ENCODE results near the gene PBX3. TPM values are rescaled to one million over a fixed set of nuclear protein-coding genes. Genes with fewer than 3 reads are reported as not detected.
A peak's percentile ranks its signal among the peaks of the same experiment; 100 is the strongest.

Gene PBX3
- total and polyA plus RNA-seq, 2 of the 13 experiments (the other 11 are each of a cell fraction or from before 2014, with no cell fraction given), result 6.0 to 11.2 TPM

- TF ChIP-seq CREB1 (IDR thresholded peaks at IDR 0.05) (no peak), CREB1 (CRISPR knock-in tag; IDR thresholded peaks at IDR 0.05) (no peak), PAWR (CRISPR knock-in tag; IDR thresholded peaks at IDR 0.05; ENCODE audit: borderline replicate concordance) (no peak), SP2 (CRISPR knock-in tag; IDR thresholded peaks at IDR 0.05) (no peak), CREBL2 (CRISPR knock-in tag; IDR thresholded peaks at IDR 0.05; ENCODE audit: borderline replicate concordance) (no peak), MYNN (CRISPR knock-in tag; IDR thresholded peaks at IDR 0.05; ENCODE audit: low read depth) (no peak), ZNF777 (CRISPR knock-in tag; IDR thresholded peaks at IDR 0.05) (peak; percentile 87), ZNF274 (CRISPR knock-in tag; IDR thresholded peaks at IDR 0.05) (no peak), CHCHD3 (CRISPR knock-in tag; IDR thresholded peaks at IDR 0.05) (no peak), TGIF2 (CRISPR knock-in tag; IDR thresholded peaks at IDR 0.05) (no peak), THAP7 (CRISPR knock-in tag; IDR thresholded peaks at IDR 0.05) (no peak), FOSL1 (CRISPR knock-in tag; IDR thresholded peaks at IDR 0.05; ENCODE audit: borderline replicate concordance) (no peak), POGK (CRISPR knock-in tag; conservative IDR thresholded peaks at IDR 0.05) (peak; percentile 61), SMARCC2 (IDR thresholded peaks at IDR 0.05) (no peak), NPAS2 (CRISPR knock-in tag; IDR thresholded peaks at IDR 0.05; ENCODE audit: borderline replicate concordance) (no peak), SP1 (IDR thresholded peaks at IDR 0.05) (no peak), SP1 (CRISPR knock-in tag; IDR thresholded peaks at IDR 0.05) (no peak), HCFC1 (IDR thresholded peaks at IDR 0.05; ENCODE audit: low read depth, low read length) (no peak), ZNF225 (CRISPR knock-in tag; IDR thresholded peaks at IDR 0.05) (no peak), SRF (IDR thresholded peaks at IDR 0.05; ENCODE audit: low read depth, low read length) (no peak), RAD21 (CRISPR knock-in tag; IDR thresholded peaks at IDR 0.05) (0 out of 2 replicates have a peak, but pooled peaks have one; percentile 26), ZNF687 (CRISPR knock-in tag; IDR thresholded peaks at IDR 0.05) (peak; percentile 60)
Measured at GRCh38 chr9:125747765-125748445, 732 bp downstream of the PBX3 start (continued).

Data from HepG2 (cell line).